GM18907 (cell line): ENCODE results near the gene ATF5.
"Not testable (repeated sequence)": the region's sequence is repeated elsewhere in the genome, so short reads cannot be mapped to it uniquely, and the experiment has no call there.

ENCODE experiments used
- ATAC-seq: cut with Tn5 transposase; IDR thresholded peaks from one replicate; pipeline ENCODE4 v1.9.1; 2021; ENCODE audit warnings: mild to moderate bottlenecking, moderate library complexity; ENCODE audit not compliant: unreplicated experiment

The ATF5 gene

GRCh38 chr19:49940482-49940791, 11.4 kb downstream of the ATF5 start:
- no peak for ATAC-seq

DNA sequence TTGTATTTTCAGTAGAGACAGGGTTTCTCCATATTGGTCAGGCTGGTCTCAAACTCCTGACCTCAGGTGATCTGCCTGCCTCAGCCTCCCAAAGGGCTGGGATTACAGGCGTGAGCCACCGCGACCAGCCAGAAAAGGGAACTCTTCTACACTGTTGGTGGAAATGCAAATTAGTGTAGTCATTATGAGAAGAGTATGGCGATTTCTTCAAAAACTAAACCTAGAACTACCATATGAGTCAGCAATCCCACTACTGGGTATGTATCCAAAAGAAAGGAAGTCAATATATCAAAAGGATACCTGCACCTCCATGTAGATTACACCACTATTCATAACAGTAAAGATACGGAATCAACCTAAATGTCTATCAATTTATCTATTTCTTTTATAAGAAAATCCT, 15.6 kb downstream of the ATF5 start:
- ATAC-seq: not testable (repeated sequence)

GRCh38 chr19:49946415-49946814, 17.4 kb downstream of the ATF5 start:
- no peak for ATAC-seq

- ATAC-seq: no peak
These were observed 21.0 kb downstream of the ATF5 start for GRCh38 chr19:49949742-49950589.

DNA sequence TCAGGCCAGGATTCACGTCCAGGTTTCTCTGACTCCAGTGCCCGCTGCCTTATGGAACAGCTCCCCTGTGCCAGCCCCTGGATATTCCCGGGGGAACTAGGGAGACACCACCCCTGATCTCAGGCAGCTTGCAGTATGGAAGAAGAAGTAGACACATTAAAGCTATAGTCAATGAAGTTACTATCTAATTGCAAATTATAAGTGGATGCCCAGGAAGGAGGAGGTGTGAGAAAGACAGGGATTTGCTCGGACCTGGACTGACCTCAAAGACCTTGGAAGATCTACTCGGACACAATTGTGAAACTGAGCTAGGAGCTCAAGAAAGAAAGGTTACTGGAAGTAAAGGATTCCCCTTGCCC, 21.6 kb downstream of the ATF5 start:
- ATAC-seq: no peak

DNA sequence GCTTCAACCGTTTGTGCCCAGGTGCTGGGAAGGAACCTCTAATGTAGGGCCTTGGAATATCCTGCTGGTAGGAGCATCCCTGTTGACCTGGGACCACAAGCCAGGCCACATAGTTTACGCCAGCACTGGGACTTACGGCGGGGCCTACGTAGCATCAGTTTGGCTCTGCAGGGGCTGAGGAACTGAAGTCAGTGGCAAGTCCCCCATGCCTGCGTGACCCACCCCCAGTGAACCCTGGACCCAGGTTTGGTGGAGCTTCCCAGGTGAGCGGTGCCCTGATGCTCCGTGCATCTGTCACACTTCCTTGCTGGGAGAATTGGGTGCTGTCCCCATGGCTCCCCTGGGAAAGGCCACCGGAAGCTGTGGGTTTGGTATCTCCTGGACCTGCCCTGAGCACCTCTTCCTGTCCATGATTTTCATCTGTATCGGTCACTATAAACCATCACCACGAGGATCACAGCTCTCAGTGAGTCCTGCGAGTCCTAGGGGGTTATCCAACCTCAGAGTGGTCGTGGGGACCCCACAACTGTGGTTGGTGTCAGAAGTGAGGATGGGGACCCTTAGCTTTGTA, 22.0 kb downstream of the ATF5 start:
- ATAC-seq: no peak

GRCh38 chr19:49951806-49952478, 22.9 kb downstream of the ATF5 start:
- ATAC-seq: no peak

GRCh38 chr19:49952479-49952836, 23.5 kb downstream of the ATF5 start:
- no peak for ATAC-seq

DNA sequence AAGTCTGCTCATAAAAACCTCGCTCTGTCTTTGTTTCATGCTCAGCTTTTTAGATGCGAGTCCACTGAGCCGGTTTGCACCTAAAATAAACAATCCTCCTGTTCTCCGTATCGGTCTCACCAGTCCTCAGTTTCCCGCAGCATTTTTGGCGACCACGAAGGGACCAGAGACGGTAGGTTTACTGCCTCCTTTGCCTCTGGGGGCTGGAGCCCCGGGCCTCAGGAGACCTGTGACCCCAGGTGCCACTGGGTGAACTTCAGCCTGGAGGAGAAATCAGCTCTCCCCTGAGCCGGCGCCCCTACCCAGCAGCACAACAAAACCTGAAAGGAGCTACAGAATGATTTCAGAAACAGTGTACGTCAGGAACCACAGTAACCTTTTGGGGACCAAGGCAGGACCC, 23.9 kb downstream of the ATF5 start:
- ATAC-seq: no peak

DNA sequence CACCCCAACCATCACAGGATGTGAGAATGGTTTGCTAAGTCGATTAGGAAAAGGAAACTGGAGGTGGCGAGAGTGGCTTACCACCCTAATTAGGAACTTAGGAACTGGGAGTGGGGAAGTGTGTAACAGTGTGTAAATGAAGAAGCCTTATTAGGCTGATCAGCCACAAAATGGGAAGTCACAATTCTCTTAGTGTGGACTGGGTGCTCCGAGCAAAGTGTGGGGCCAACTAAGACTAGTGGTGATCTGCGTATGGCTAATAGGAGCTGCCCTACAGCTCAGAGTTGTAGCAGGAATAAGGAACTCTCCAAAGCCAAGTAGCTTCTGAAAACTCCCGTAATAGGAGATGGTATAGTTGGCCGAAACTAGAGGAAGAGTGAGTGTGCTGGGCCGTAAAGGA, 24.4 kb downstream of the ATF5 start:
- no peak for ATAC-seq

DNA sequence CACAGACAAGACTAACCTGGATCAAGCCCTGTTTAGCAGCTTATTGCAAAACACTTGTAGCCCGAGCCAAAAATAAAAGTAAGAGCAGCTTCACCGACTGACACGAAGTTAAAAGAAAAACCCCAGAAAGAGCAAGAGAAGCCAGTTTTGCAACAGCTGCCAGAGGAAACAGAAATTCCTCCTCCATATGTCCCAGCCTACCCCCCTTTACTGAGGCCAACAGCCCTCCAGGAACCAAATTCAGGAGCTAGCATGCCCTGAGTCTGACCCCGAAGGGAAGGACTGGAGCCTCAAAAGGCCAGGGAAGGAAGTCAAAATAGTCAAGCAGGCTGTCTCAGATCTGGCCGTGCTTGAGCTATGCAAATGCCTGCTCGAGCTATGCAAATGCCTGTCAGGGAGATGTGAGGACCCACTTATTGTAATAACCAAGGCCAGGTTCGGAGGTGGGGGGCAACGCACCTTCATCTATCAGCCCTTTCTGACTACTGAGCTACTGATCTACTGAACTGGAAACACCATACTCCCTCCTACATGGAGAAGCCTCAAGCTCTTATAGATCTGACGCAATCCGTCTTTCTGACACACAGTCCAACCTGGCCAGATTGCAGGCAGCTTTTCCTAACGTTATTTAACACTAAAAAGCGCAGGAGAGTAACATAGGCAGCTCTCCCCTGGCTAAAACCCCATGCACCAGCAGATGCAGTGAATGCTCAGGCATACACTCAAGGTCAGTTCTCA, 25.3 kb downstream of the ATF5 start:
- ATAC-seq: no peak

GRCh38 chr19:49954933-49955332, 25.9 kb downstream of the ATF5 start:
- ATAC-seq: no peak

DNA sequence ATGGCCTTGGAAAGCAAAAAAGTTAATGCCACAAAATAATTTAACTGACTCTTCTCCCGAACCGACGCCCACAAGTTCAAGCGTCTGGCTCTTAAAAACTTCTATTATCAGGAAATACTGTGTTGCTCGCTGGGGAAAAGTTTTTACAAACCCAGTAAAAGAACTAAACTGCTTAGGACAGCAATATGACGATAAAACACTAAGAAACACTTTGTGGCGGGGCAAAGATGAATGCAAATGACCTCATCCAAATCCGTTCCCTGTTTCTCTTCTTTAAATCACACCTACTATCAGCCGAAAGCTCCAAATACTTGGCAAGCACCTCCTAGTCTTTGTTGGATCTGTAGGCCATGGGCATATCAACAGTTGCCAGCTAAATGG, 27.1 kb downstream of the ATF5 start:
- no peak for ATAC-seq

GRCh38 chr19:49957262-49957915, 28.4 kb downstream of the ATF5 start:
- no peak for ATAC-seq

DNA sequence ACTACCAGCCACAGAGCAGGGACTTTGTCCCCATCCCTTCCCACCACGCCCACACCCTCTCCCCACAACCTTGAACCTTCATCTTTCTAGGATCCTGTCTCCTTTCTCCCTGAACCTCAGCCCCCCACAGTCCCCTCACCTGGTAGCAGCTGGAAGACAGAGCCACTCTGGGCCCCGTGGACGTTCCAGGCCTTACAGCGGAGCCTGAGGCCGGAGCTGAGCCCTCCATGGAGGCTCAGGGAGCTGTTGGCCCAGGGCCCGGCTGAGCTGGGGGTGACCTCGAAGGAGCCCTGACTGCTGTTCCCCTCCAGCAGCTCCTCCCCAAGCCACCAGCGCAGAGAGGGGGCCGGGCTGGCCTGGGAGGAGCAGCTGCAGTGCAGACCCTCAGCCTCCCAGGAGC, 29.1 kb downstream of the ATF5 start:
- not testable (repeated sequence) for ATAC-seq

- ATAC-seq: not testable (repeated sequence)
These were observed 29.6 kb downstream of the ATF5 start for GRCh38 chr19:49958596-49958995.

GRCh38 chr19:49959892-49960291, 30.9 kb downstream of the ATF5 start:
- ATAC-seq: not testable (repeated sequence)

DNA sequence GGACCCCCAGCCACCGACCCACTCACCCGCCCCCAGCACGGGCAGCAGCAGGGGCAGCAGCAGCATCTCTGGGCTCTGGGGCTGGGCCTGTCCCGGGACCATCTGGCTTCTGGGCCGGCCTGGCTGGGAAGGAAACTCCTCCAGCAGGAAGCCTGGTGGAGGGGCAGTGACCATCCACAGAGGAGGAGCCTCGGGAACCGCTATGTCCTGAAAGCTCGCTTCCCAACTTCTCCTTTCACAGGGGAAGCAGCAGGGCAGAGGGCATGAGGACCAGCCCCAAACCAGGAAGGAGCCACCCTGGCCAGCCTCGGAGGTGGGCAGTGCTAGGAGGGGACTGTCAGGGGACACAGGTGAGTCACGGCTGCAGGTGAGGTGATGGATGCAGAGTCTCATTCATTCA, 32.0 kb downstream of the ATF5 start, which contains the start of gene SIGLEC11:
Gene SIGLEC11, minus strand, starts transcription at position 193 of the 400 bp plus-strand sequence. Its CDS starts 91 bp downstream, at position 102.
- ATAC-seq: not testable (repeated sequence)

GRCh38 chr19:49968279-49968922, 39.4 kb downstream of the ATF5 start:
- no peak for ATAC-seq

GRCh38 chr19:49969355-49969754, 40.4 kb downstream of the ATF5 start:
- ATAC-seq: not testable (repeated sequence)
